ENCODE data around the gene CADPS. TPM values are rescaled to one million over a fixed set of nuclear protein-coding genes. Genes with fewer than 3 reads are reported as not detected.

Gene CADPS
- total and polyA plus RNA-seq, 12 donors: 1.4 to 36.6 (median 21.6) TPM

GRCh38 chr3:62805580-62806277 is 69.5 kb downstream of the CADPS start:
- Histone ChIP-seq H3K9me3 (no peaks in the 10 kb centered on the region), H3K4me1 (no peaks in the 10 kb centered on the region), H3K36me3 (no peaks in the 10 kb centered on the region), H3K4me3 (no peak overlapping the region), H3K27me3 (no peaks in the 10 kb centered on the region), H3K27ac (no peak overlapping the region)
- DNase-seq (no peak), ATAC-seq (no peak)
- 60 to 65% methylated on average over 2 of the region's 2 CpGs for WGBS, 2 donors
- intact Hi-C loops (cut with DNase I): no loop called here
- TF ChIP-seq CTCF (IDR thresholded peaks at IDR 0.05): no peak

GRCh38 chr3:62805106-62805505 is 70.1 kb downstream of the CADPS start:
- DNase-seq (no peak), ATAC-seq (no peak)
- Histone ChIP-seq H3K27me3 (no peaks in the 10 kb centered on the region), H3K4me3 (no peak overlapping the region), H3K27ac (no peak overlapping the region), H3K4me1 (no peaks in the 10 kb centered on the region), H3K36me3 (no peaks in the 10 kb centered on the region), H3K9me3 (no peaks in the 10 kb centered on the region)
- 72 to 83% methylated on average over 5 of the region's 5 CpGs for WGBS, 2 donors
- no peak for TF ChIP-seq CTCF (IDR thresholded peaks at IDR 0.05)
- intact Hi-C loops (cut with DNase I): no loop called here

GRCh38 chr3:62803276-62803675 is 71.9 kb downstream of the CADPS start:
- H3K36me3 ChIP-seq: no peaks in the 10 kb centered on the region
- no peaks in the 10 kb centered on the region for H3K4me1 ChIP-seq
- H3K27ac ChIP-seq: no peak overlapping the region
- TF ChIP-seq CTCF (IDR thresholded peaks at IDR 0.05): no peak
- no peaks in the 10 kb centered on the region for H3K9me3 ChIP-seq
- WGBS, 2 donors: 42 to 45% methylated on average over 2 of the region's 2 CpGs
- intact Hi-C loops (cut with DNase I): no loop called here
- DNase-seq: no peak
- no peak for ATAC-seq
- no peaks in the 10 kb centered on the region for H3K27me3 ChIP-seq
- no peak overlapping the region for H3K4me3 ChIP-seq

GRCh38 chr3:62798000-62798399 is 77.2 kb downstream of the CADPS start:
- no peaks in the 10 kb centered on the region for H3K4me1 ChIP-seq
- H3K27ac ChIP-seq: no peak overlapping the region
- H3K9me3 ChIP-seq: no peaks in the 10 kb centered on the region
- H3K36me3 ChIP-seq: no peaks in the 10 kb centered on the region
- DNase-seq (no peak), ATAC-seq (no peak)
- 28 to 32% methylated on average over 3 of the region's 3 CpGs for WGBS, 2 donors
- H3K27me3 ChIP-seq: no peaks in the 10 kb centered on the region
- no peak overlapping the region for H3K4me3 ChIP-seq
- intact Hi-C loops (cut with DNase I): no loop called here
- no peak for TF ChIP-seq CTCF (IDR thresholded peaks at IDR 0.05)
